Measurements from ENCODE around the gene EVL. TPM values are rescaled to one million over a fixed set of nuclear protein-coding genes. Genes with fewer than 3 reads are reported as not detected.

EVL gene
- total and polyA plus RNA-seq, 4 donors, result 54.5 to 99.9 (median 78.2) TPM

DNA sequence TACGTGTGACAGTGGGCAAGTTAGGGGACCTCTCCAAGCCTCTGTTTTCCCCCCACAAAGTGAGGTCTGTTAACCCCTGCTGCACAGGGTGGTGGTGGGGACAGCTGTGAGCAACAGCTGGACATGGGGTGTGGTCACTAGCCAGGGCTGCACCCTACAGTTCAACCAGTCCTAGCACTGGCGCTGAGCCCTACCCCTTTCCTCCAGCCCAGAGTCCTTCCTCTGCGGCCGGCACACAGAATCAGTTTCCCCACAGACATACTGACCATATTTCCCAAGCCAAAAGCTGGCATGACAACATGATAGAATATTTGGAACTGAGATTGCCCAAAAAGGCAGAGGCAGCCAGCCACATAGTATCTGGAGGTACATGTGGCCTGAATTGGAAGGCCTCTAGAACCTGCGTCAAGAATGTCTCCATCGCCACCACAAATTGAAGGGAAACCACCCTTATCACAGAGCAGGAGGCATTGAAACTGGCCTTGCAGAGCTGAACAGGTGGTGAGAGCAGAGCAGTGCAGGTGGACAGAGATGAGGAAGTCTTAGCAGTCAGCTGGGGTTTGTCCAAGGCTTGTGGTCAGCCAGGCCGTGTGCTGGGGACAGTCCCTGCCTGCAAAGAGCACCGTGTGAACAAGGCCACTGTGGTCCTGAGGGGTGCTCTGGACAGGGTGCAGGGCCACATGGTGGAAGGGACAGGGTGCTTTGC lies 73.0 kb downstream of the EVL start:
- peaks cover 0 to 35% (median 18%) of the 10 kb centered on the region in 5 donors for H3K4me1 ChIP-seq (ENCODE audit: control insufficient read depth in 5 of 5, insufficient read depth in 5 of 5, low read length in 5 of 5)
- H3K9me3 ChIP-seq (ENCODE audit: control insufficient read depth in 4 of 4, insufficient read depth in 3 of 4, low read length in 3 of 4), result no peaks in the 10 kb centered on the region
- TF ChIP-seq, protein P1, sequence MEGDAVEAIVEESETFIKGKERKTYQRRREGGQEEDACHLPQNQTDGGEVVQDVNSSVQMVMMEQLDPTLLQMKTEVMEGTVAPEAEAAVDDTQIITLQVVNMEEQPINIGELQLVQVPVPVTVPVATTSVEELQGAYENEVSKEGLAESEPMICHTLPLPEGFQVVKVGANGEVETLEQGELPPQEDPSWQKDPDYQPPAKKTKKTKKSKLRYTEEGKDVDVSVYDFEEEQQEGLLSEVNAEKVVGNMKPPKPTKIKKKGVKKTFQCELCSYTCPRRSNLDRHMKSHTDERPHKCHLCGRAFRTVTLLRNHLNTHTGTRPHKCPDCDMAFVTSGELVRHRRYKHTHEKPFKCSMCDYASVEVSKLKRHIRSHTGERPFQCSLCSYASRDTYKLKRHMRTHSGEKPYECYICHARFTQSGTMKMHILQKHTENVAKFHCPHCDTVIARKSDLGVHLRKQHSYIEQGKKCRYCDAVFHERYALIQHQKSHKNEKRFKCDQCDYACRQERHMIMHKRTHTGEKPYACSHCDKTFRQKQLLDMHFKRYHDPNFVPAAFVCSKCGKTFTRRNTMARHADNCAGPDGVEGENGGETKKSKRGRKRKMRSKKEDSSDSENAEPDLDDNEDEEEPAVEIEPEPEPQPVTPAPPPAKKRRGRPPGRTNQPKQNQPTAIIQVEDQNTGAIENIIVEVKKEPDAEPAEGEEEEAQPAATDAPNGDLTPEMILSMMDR (IDR thresholded peaks at IDR 0.05; ENCODE audit: control extremely low read depth, extremely low read depth), result no peak
- no peak overlapping the region for H3K9ac ChIP-seq (ENCODE audit: insufficient read depth in 1 of 2, low read length in 2 of 2)
- H3K4me3 ChIP-seq, result no peak overlapping the region
- ATAC-seq (ENCODE audit: insufficient read depth, low FRiP score) (no peak), DNase-seq (no peak)
- no peaks in the 10 kb centered on the region for H3K27me3 ChIP-seq (ENCODE audit: control insufficient read depth in 3 of 3, insufficient read depth in 3 of 3, low read length in 2 of 3)
- H3K36me3 ChIP-seq (ENCODE audit: control insufficient read depth in 4 of 4, insufficient read depth in 4 of 4, low read length in 4 of 4), result peaks cover 0 to 31% (median 8%) of the 10 kb centered on the region in 4 donors
- 66 to 82% methylated on average over 8 of the region's 8 CpGs for WGBS, 2 donors
- H3K27ac ChIP-seq (ENCODE audit: low read depth in 1 of 2, low read length in 1 of 2), result no peak overlapping the region

DNA sequence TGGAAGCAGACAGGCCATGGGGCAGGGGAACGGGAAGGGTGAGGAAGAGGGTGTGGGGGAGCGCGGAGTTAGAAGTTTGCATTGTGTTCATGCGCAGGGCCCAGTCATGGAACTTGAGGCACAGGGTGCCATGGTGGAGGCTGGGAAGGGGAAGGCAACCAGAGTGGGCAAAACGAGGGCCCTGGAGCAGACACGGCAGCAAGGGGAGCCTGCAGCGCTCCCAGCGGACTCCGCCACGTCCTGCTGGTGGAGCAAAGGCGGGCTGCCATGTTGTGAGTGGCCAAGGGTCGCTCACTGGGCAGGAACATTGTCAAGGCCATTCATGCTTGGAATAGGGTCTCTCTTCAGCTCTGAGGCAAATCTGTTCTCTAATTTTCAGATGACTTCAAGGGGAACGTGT lies 73.7 kb downstream of the EVL start:
- Histone ChIP-seq H3K4me1 (ENCODE audit: control insufficient read depth in 5 of 5, insufficient read depth in 5 of 5, low read length in 5 of 5) (peaks cover 0 to 41% (median 22%) of the 10 kb centered on the region in 5 donors), H3K4me3 (no peak overlapping the region), H3K9ac (ENCODE audit: insufficient read depth in 1 of 2, low read length in 2 of 2) (no peak overlapping the region), H3K9me3 (ENCODE audit: control insufficient read depth in 4 of 4, insufficient read depth in 3 of 4, low read length in 3 of 4) (no peaks in the 10 kb centered on the region), H3K27me3 (ENCODE audit: control insufficient read depth in 3 of 3, insufficient read depth in 3 of 3, low read length in 2 of 3) (no peaks in the 10 kb centered on the region), H3K36me3 (ENCODE audit: control insufficient read depth in 4 of 4, insufficient read depth in 4 of 4, low read length in 4 of 4) (peaks cover 0 to 31% (median 8%) of the 10 kb centered on the region in 4 donors), H3K27ac (ENCODE audit: low read depth in 1 of 2, low read length in 1 of 2) (no peak overlapping the region)
- no peak for DNase-seq
- TF ChIP-seq, protein P1 (IDR thresholded peaks at IDR 0.05; ENCODE audit: control extremely low read depth, extremely low read depth), result no peak
- 94 to 96% methylated on average over 13 of the region's 13 CpGs for WGBS, 2 donors
- ATAC-seq (ENCODE audit: insufficient read depth, low FRiP score), result no peak

DNA sequence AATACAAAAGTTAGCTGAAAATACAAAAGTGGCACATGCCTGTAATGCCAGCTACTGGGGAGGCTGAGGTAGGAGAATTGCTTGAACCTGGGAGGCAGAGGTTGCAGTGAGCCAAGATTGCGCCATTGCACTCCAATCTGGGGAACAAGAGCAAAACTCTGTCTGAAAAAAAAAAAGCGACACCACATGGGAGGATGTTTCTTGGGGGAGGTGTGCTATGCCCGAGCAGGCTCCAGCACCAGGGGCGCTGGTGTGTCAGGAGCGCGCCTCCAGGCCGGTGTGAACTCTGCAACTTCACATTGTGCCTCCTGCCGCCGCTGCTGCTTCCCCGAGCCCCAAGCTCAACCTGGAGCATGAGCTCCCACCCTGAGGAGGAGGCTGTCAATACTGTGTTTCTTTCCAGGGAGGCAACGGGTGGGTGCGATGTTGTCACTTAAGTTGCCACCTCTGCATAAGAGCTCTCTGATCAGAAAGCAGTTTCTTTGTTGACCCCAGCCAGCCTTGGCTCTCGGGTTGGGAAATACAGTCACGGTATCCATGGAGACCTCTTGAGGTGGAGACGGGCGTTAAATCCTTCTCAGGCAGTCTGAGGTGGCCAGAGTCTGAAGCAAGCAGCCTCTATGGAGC lies 75.3 kb downstream of the EVL start:
- Histone ChIP-seq H3K4me3 (no peak overlapping the region), H3K27ac (ENCODE audit: low read depth in 1 of 2, low read length in 1 of 2) (peak overlapping the region in 1 of 2 donors; percentile 90), H3K27me3 (ENCODE audit: control insufficient read depth in 3 of 3, insufficient read depth in 3 of 3, low read length in 2 of 3) (no peaks in the 10 kb centered on the region), H3K9ac (ENCODE audit: insufficient read depth in 1 of 2, low read length in 2 of 2) (peak overlapping the region in 1 of 2 donors; percentile 19), H3K4me1 (ENCODE audit: control insufficient read depth in 5 of 5, insufficient read depth in 5 of 5, low read length in 5 of 5) (peaks cover 0 to 43% (median 28%) of the 10 kb centered on the region in 5 donors), H3K36me3 (ENCODE audit: control insufficient read depth in 4 of 4, insufficient read depth in 4 of 4, low read length in 4 of 4) (peaks cover 0 to 28% (median 4%) of the 10 kb centered on the region in 4 donors), H3K9me3 (ENCODE audit: control insufficient read depth in 4 of 4, insufficient read depth in 3 of 4, low read length in 3 of 4) (no peaks in the 10 kb centered on the region)
- DNase-seq (peak; percentile 61 to 79 (median 66)), ATAC-seq (ENCODE audit: insufficient read depth, low FRiP score) (no peak)
- TF ChIP-seq, protein P1 (IDR thresholded peaks at IDR 0.05; ENCODE audit: control extremely low read depth, extremely low read depth), result peak; percentile 16
- WGBS, 2 donors, result 39 to 51% methylated on average over 16 of the region's 16 CpGs

Measured in lung (tissue), 12 donors.